Measurements from ENCODE around the gene NONO. TPM values are rescaled to one million over a fixed set of nuclear protein-coding genes. Genes with fewer than 3 reads are reported as not detected.
"Not testable (repeated sequence)": the region's sequence is repeated elsewhere in the genome, so short reads cannot be mapped to it uniquely, and the experiment has no call there.

The NONO gene
- total RNA-seq, 1 experiment from 2014 or later: 527 TPM

DNA sequence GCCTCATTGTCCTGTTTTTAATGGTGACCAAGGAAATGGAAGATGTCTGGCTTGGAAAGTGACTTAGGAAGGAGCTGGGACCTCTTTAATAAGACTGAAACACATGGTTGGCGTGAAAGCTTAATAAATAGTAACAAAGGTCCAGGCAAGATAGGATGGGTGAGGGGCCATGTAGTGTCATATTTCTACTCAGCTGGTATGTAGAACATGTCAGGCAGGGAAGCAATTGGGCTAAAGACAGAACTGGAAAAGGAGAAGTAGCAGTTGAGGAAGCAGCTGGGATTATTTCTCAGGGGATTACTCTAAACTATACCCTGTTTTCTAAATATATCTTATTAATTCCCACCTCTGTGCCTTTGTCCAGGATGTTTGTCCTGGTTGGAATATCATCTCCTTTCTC, 36.7 kb downstream of the NONO start:
- Histone ChIP-seq H3K27me3 (ENCODE audit: control insufficient read depth, insufficient read depth, low read length) (no peaks in the 10 kb centered on the region), H3K27ac (ENCODE audit: low read length) (no peak overlapping the region), H3K36me3 (ENCODE audit: control insufficient read depth, insufficient read depth, low read length) (no peaks in the 10 kb centered on the region), H3K9me3 (ENCODE audit: control insufficient read depth, insufficient read depth, low read depth, low read length) (no peaks in the 10 kb centered on the region), H3K4me1 (ENCODE audit: control insufficient read depth, insufficient read depth, low read length) (no peaks in the 10 kb centered on the region), H3K4me3 (ENCODE audit: low read depth in 2 of 2, low read length in 2 of 2) (no peak overlapping the region)
- ATAC-seq (no peak), DNase-seq (ENCODE audit: low read depth, low spot score) (no peak)
- CTCF ChIA-PET: no interaction called here
- in situ Hi-C loops (cut with HindIII; ENCODE audit: low pct_unique_long_range_greater_than_20kb, low sequenced_read_pairs) (no loop called here), intact Hi-C loops (cut with micrococcal nuclease; ENCODE audit: unreplicated experiment) (no loop called here)
- TF ChIP-seq POLR2AphosphoS5 (IDR thresholded peaks at IDR 0.05; ENCODE audit: low read depth, low read length) (no peak), TCF7L2 (IDR thresholded peaks at IDR 0.05; ENCODE audit: low read depth, low read length) (no peak), SIN3A (IDR thresholded peaks at IDR 0.05; ENCODE audit: borderline replicate concordance, insufficient read depth, low read depth, low read length) (no peak)
- TF ChIP-seq, protein P1, sequence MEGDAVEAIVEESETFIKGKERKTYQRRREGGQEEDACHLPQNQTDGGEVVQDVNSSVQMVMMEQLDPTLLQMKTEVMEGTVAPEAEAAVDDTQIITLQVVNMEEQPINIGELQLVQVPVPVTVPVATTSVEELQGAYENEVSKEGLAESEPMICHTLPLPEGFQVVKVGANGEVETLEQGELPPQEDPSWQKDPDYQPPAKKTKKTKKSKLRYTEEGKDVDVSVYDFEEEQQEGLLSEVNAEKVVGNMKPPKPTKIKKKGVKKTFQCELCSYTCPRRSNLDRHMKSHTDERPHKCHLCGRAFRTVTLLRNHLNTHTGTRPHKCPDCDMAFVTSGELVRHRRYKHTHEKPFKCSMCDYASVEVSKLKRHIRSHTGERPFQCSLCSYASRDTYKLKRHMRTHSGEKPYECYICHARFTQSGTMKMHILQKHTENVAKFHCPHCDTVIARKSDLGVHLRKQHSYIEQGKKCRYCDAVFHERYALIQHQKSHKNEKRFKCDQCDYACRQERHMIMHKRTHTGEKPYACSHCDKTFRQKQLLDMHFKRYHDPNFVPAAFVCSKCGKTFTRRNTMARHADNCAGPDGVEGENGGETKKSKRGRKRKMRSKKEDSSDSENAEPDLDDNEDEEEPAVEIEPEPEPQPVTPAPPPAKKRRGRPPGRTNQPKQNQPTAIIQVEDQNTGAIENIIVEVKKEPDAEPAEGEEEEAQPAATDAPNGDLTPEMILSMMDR (IDR thresholded peaks at IDR 0.05): no peak
- TF ChIP-seq, protein P2, sequence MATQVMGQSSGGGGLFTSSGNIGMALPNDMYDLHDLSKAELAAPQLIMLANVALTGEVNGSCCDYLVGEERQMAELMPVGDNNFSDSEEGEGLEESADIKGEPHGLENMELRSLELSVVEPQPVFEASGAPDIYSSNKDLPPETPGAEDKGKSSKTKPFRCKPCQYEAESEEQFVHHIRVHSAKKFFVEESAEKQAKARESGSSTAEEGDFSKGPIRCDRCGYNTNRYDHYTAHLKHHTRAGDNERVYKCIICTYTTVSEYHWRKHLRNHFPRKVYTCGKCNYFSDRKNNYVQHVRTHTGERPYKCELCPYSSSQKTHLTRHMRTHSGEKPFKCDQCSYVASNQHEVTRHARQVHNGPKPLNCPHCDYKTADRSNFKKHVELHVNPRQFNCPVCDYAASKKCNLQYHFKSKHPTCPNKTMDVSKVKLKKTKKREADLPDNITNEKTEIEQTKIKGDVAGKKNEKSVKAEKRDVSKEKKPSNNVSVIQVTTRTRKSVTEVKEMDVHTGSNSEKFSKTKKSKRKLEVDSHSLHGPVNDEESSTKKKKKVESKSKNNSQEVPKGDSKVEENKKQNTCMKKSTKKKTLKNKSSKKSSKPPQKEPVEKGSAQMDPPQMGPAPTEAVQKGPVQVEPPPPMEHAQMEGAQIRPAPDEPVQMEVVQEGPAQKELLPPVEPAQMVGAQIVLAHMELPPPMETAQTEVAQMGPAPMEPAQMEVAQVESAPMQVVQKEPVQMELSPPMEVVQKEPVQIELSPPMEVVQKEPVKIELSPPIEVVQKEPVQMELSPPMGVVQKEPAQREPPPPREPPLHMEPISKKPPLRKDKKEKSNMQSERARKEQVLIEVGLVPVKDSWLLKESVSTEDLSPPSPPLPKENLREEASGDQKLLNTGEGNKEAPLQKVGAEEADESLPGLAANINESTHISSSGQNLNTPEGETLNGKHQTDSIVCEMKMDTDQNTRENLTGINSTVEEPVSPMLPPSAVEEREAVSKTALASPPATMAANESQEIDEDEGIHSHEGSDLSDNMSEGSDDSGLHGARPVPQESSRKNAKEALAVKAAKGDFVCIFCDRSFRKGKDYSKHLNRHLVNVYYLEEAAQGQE (IDR thresholded peaks at IDR 0.05; ENCODE audit: insufficient read depth in 1 of 2, low read depth in 2 of 2, low read length in 1 of 2): no peak
- POLR2A ChIA-PET: no interaction called here
- no TSS peak for BruUV-seq (replicated peaks)

DNA sequence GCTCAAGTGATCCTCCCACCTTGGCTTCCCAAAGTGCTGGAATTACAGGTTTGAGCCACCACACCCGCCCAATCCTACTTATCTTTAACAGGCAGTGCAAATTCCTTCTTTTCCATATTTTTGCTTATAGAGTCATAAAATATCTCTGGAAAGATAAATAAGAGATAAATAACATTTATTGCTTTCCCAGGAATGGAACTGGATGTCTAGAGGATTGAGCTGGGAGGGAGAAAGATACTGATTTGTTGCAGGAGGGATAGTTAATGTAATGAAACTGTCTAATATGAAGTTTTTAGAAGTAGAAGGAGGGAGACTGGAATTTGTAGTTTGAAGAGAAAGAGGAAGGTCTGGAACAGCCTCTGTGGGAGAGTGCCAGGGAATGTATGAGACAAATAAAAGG, 38.3 kb downstream of the NONO start:
- DNase-seq (ENCODE audit: low read depth, low spot score) (no peak), ATAC-seq (no peak)
- in situ Hi-C loops (cut with HindIII; ENCODE audit: low pct_unique_long_range_greater_than_20kb, low sequenced_read_pairs) (no loop called here), intact Hi-C loops (cut with micrococcal nuclease; ENCODE audit: unreplicated experiment) (no loop called here)
- Histone ChIP-seq H3K4me1 (ENCODE audit: control insufficient read depth, insufficient read depth, low read length) (no peaks in the 10 kb centered on the region), H3K27ac (ENCODE audit: low read length) (no peak overlapping the region), H3K36me3 (ENCODE audit: control insufficient read depth, insufficient read depth, low read length) (no peaks in the 10 kb centered on the region), H3K4me3 (ENCODE audit: low read depth in 2 of 2, low read length in 2 of 2) (no peak overlapping the region), H3K9me3 (ENCODE audit: control insufficient read depth, insufficient read depth, low read depth, low read length) (no peaks in the 10 kb centered on the region), H3K27me3 (ENCODE audit: control insufficient read depth, insufficient read depth, low read length) (no peaks in the 10 kb centered on the region)
- no TSS peak for BruUV-seq (replicated peaks)
- TF ChIP-seq, protein P2 (IDR thresholded peaks at IDR 0.05; ENCODE audit: insufficient read depth in 1 of 2, low read depth in 2 of 2, low read length in 1 of 2): no peak
- TF ChIP-seq TCF7L2 (IDR thresholded peaks at IDR 0.05; ENCODE audit: low read depth, low read length) (no peak), POLR2AphosphoS5 (IDR thresholded peaks at IDR 0.05; ENCODE audit: low read depth, low read length) (no peak), SIN3A (IDR thresholded peaks at IDR 0.05; ENCODE audit: borderline replicate concordance, insufficient read depth, low read depth, low read length) (no peak)
- TF ChIP-seq, protein P1 (IDR thresholded peaks at IDR 0.05): no peak
- CTCF ChIA-PET: no interaction called here
- POLR2A ChIA-PET: no interaction called here

DNA sequence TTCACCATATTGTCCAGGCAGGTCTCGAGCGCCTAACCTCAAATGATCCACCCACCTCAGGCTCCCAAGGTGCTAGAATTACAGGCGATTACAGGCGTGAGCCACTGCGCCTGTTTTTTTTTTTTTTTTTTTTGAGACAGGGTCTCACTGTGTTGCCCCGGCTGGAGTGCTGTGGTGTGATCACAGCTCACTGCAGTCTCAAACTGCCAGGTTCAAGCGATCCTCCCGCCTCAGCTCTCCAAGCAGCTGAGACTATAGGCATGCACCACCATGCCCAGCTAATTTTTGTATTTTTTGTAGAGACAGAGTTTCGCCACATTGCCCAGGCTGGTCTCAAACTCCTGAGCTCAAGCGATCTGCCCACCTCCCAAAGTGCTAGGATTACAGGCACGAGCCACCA, 41.0 kb downstream of the NONO start:
- in situ Hi-C loops (cut with HindIII; ENCODE audit: low pct_unique_long_range_greater_than_20kb, low sequenced_read_pairs); H3K4me1 ChIP-seq (ENCODE audit: control insufficient read depth, insufficient read depth, low read length); BruUV-seq (replicated peaks): not testable (repeated sequence)

More for the DNA sequence above, 41.0 kb downstream of the NONO start:
- intact Hi-C loops (cut with micrococcal nuclease; ENCODE audit: unreplicated experiment); H3K27ac ChIP-seq (ENCODE audit: low read length); POLR2A ChIA-PET; ATAC-seq; CTCF ChIA-PET; DNase-seq (ENCODE audit: low read depth, low spot score); H3K36me3 ChIP-seq (ENCODE audit: control insufficient read depth, insufficient read depth, low read length); H3K9me3 ChIP-seq (ENCODE audit: control insufficient read depth, insufficient read depth, low read depth, low read length); H3K4me3 ChIP-seq (ENCODE audit: low read depth in 2 of 2, low read length in 2 of 2); H3K27me3 ChIP-seq (ENCODE audit: control insufficient read depth, insufficient read depth, low read length): not testable (repeated sequence)
